Smooth muscle cell (in vitro differentiated cells): ENCODE results near the gene ZNF627. TPM values are rescaled to one million over a fixed set of nuclear protein-coding genes. Genes with fewer than 3 reads are reported as not detected.
"Not testable (repeated sequence)": the region's sequence is repeated elsewhere in the genome, so short reads cannot be mapped to it uniquely, and the experiment has no call there.

Experiments
- DNase-seq: peaks from one replicate; lab custom pipeline; 2025; ENCODE audit not compliant: unreplicated experiment; lab: John Stamatoyannopoulos, UW
- H2AFZ ChIP-seq: fragments of 200-600 bp; sonication (generic); 2 replicates; pipeline ENCODE4 v1.6.0; 2016; ENCODE audit warnings: antibody characterized with exemption, low read depth, mild to moderate bottlenecking
- H3F3A ChIP-seq: fragments of 200-600 bp; sonication (generic); 2 replicates; pipeline ENCODE4 v1.6.0; 2017; ENCODE audit warnings: antibody characterized with exemption, low read depth
- H3K27ac ChIP-seq: fragments of 200-600 bp; sonication (generic); 2 replicates; pipeline ENCODE4 v1.5.1; 2016; ENCODE audit warnings: low read depth, mild to moderate bottlenecking
- H3K27me3 ChIP-seq: fragments of 200-600 bp; sonication (generic); 2 replicates; pipeline ENCODE4 v1.6.1; 2016; ENCODE audit warnings: low read depth, mild to moderate bottlenecking
- H3K36me3 ChIP-seq: fragments of 200-600 bp; sonication (generic); 2 replicates; pipeline ENCODE4 v1.5.1; 2016; ENCODE audit warnings: low read depth
- H3K4me1 ChIP-seq: fragments of 200-600 bp; sonication (generic); 2 replicates; pipeline ENCODE4 v1.5.1; 2016; ENCODE audit warnings: low read depth
- H3K4me2 ChIP-seq: fragments of 200-600 bp; sonication (generic); 2 replicates; pipeline ENCODE4 v1.6.0; 2016; ENCODE audit warnings: mild to moderate bottlenecking
- H3K4me3 ChIP-seq: fragments of 200-600 bp; sonication (generic); 2 replicates; pipeline ENCODE4 v1.5.1; 2016; ENCODE audit warnings: mild to moderate bottlenecking
- H3K79me2 ChIP-seq: fragments of 200-600 bp; sonication (generic); 2 replicates; pipeline ENCODE4 v1.6.0; 2016; ENCODE audit warnings: low read depth, mild to moderate bottlenecking
- H3K9ac ChIP-seq: fragments of 200-600 bp; sonication (generic); 2 replicates; pipeline ENCODE4 v1.6.0; 2016; ENCODE audit warnings: low read depth
- H3K9me3 ChIP-seq: fragments of 200-600 bp; sonication (generic); replicated peaks from 2 replicates; pipeline ENCODE4 v1.5.1; 2016; ENCODE audit warnings: low read depth
- H4K20me1 ChIP-seq: fragments of 200-600 bp; sonication (generic); 2 replicates; pipeline ENCODE4 v1.6.0; 2016; ENCODE audit warnings: low read depth
- CTCF ChIP-seq: fragments of 200-600 bp; sonication (generic); IDR thresholded peaks from 2 replicates; pipeline ENCODE4 v1.5.1; 2017; ENCODE audit warnings: borderline replicate concordance, mild to moderate bottlenecking, antibody characterized with exemption; ENCODE audit not compliant: insufficient read depth, poor library complexity, severe bottlenecking
- WGBS: methylation state at CpG from one replicate; pipeline ENCODE4 v1.1.7; 2016; ENCODE audit warnings: low lambda C conversion rate; 5-methylcytosine and 5-hydroxymethylcytosine counted together
- polyA plus RNA-seq: library from polyadenylated mRNA; unstranded; fragments of >200 nt; fragmentation: Nextera tagmentation; extraction: Ambion mirVana; gene quantifications from 2 replicates; pipeline ENCODE4 v1.2.1, GENCODE V29; 2016
- total RNA-seq: library from RNA; depleted of rRNA; stranded (reverse); fragments of >200 nt; gene quantifications from 2 replicates; pipeline ENCODE4 v1.2.3, GENCODE V29; 2014

The ZNF627 gene
- total and polyA plus RNA-seq, 2 experiments from 2014 or later: 10.6 to 24.1 TPM

DNA sequence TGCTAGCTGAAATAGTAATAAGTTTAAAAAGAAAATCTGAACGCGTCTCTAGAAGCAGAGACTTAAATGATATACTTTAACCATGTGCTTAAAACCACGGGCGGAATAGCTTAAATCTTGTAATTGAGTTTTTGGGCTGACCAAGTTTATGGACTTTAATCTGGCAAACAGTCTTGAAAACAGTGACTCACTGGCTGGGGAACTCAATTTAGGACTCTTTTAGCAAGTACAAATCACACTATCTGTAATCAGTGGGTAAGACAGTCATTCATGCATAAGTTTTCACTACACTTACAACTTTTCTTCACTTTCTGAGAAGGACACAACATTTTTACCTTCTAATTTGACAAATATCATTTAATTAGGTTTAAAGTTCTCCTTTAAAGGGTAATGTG is 26.8 kb downstream of the ZNF627 start:
- Histone ChIP-seq H3K4me1 (peaks cover 16% of the 10 kb centered on the region), H3F3A (peaks cover 19% of the 10 kb centered on the region), H4K20me1 (peaks cover 36% of the 10 kb centered on the region), H3K4me2 (peak overlapping the region; percentile 80), H3K27ac (peak overlapping the region; percentile 94), H3K27me3 (peaks cover 8% of the 10 kb centered on the region), H3K4me3 (peak overlapping the region; percentile 39), H3K79me2 (no peaks in the 10 kb centered on the region), H2AFZ (no peak overlapping the region), H3K36me3 (peaks cover 12% of the 10 kb centered on the region), H3K9ac (peak overlapping the region; percentile 75), H3K9me3 (no peaks in the 10 kb centered on the region)
- 7% methylated on average over 4 of the region's 4 CpGs for WGBS
- no peak for TF ChIP-seq CTCF
- DNase-seq: no peak

DNA sequence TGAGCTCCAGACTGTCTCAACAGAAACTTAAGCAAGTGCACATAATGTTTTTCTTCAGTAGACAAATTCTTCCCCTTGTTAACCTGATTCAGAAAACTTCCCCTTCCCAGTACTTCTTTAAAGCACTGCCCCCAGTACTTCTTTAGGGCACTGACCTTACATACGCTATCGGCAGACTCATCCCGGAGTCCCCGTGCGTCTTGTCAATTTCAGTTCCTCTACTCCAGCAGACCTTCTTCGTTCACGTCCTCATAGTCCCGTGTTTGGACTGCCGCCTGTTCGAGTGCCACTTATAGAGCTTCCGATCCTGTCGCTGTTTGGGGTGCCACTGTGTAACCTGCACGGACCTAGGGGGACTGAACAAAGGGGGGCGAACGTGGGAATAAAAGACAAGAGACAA is 29.0 kb downstream of the ZNF627 start:
- H4K20me1 ChIP-seq: peaks cover 32% of the 10 kb centered on the region

GRCh38 chr19:11633223-11633622 is 35.9 kb downstream of the ZNF627 start:
- H3K9ac ChIP-seq: no peak overlapping the region
- WGBS: 86% methylated on average over 9 of the region's 9 CpGs
- no peaks in the 10 kb centered on the region for H3K36me3 ChIP-seq
- H3K27ac ChIP-seq: no peak overlapping the region
- H3K4me3 ChIP-seq: no peak overlapping the region
- no peaks in the 10 kb centered on the region for H4K20me1 ChIP-seq
- H3K9me3 ChIP-seq: no peaks in the 10 kb centered on the region
- no peaks in the 10 kb centered on the region for H3F3A ChIP-seq
- no peaks in the 10 kb centered on the region for H3K4me1 ChIP-seq
- H3K79me2 ChIP-seq: no peaks in the 10 kb centered on the region
- no peak overlapping the region for H2AFZ ChIP-seq
- no peak for DNase-seq
- no peaks in the 10 kb centered on the region for H3K27me3 ChIP-seq
- no peak overlapping the region for H3K4me2 ChIP-seq
- TF ChIP-seq CTCF: no peak

More for the DNA sequence above, 29.0 kb downstream of the ZNF627 start:
- peaks cover 8% of the 10 kb centered on the region for H3K27me3 ChIP-seq
- no peak overlapping the region for H2AFZ ChIP-seq
- no peaks in the 10 kb centered on the region for H3K9me3 ChIP-seq
- H3K9ac ChIP-seq: no peak overlapping the region
- no peaks in the 10 kb centered on the region for H3K79me2 ChIP-seq
- no peaks in the 10 kb centered on the region for H3K36me3 ChIP-seq
- H3K4me1 ChIP-seq: peaks cover 16% of the 10 kb centered on the region
- H3K4me3 ChIP-seq: no peak overlapping the region
- peaks cover 16% of the 10 kb centered on the region for H3F3A ChIP-seq
- 93% methylated on average over 15 of the region's 15 CpGs for WGBS
- no peak overlapping the region for H3K4me2 ChIP-seq
- no peak for DNase-seq
- no peak for TF ChIP-seq CTCF
- no peak overlapping the region for H3K27ac ChIP-seq

GRCh38 chr19:11634018-11634662 is 36.9 kb downstream of the ZNF627 start:
- H3K27ac ChIP-seq, H3K36me3 ChIP-seq, H4K20me1 ChIP-seq, H3K4me3 ChIP-seq, H3K9ac ChIP-seq, DNase-seq, H2AFZ ChIP-seq, H3K79me2 ChIP-seq, H3K4me2 ChIP-seq, H3F3A ChIP-seq, H3K4me1 ChIP-seq, H3K9me3 ChIP-seq, H3K27me3 ChIP-seq: not testable (repeated sequence)
- 92% methylated on average over 3 of the region's 3 CpGs for WGBS
